RWPE1 (cell line): ENCODE data around the gene DIRAS2.

ENCODE experiments used
- CTCF ChIA-PET: fragments of 350-600 bp; sonication (Branson Sonifier 250); formaldehyde crosslinking; extraction: SDS; loops from one replicate; lab custom pipeline; 2021; lab: Yijun Ruan, JAX
- POLR2A ChIA-PET: fragments of 400-600 bp; formaldehyde crosslinking; extraction: SDS; loops from one replicate; lab custom pipeline; 2020; ENCODE audit warnings: antibody characterized with exemption; ENCODE audit not compliant: low non-redundant PET; lab: Yijun Ruan, JAX
- DNase-seq: peaks from one replicate; pipeline ENCODE4 v3.0.0; 2012; ENCODE audit warnings: low spot score
- H3K27ac ChIP-seq: fragments of 450-650 bp; 2 replicates; pipeline ENCODE4 v1.5.1; 2017
- TF ChIP-seq, protein P1 (sequence below): fragments of 450-650 bp; conservative IDR thresholded peaks from 2 replicates; pipeline ENCODE4 v1.5.1; 2017; ENCODE audit warnings: low read depth, mild to moderate bottlenecking

DIRAS2 gene

DNA sequence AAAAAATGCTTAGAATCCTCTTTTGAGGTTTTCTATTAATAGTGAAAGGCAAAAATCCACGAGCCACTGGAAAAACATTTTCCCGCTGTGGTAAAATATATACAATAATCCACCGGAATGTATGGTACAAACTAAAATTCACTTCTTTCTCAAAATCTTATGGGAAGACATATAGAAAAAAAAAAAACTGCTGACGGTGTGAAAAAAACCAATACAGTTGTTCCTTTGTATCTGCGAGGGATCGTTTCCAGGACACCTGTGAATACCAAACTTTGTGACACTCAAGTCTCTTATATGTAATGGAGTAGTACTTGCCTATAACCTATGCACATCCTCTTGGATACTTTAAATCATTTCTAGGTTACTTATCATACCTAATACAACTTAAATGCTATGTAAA is 13.3 kb downstream of the DIRAS2 start:
- no peak overlapping the region for H3K27ac ChIP-seq
- CTCF ChIA-PET, result interaction anchor here (0.5 kb wide), 1 partner anchor 32 kb away, joined by 5 read pairs; no protein-coding TSS in a partner anchor
- POLR2A ChIA-PET, result no interaction called here
- TF ChIP-seq, protein P1, sequence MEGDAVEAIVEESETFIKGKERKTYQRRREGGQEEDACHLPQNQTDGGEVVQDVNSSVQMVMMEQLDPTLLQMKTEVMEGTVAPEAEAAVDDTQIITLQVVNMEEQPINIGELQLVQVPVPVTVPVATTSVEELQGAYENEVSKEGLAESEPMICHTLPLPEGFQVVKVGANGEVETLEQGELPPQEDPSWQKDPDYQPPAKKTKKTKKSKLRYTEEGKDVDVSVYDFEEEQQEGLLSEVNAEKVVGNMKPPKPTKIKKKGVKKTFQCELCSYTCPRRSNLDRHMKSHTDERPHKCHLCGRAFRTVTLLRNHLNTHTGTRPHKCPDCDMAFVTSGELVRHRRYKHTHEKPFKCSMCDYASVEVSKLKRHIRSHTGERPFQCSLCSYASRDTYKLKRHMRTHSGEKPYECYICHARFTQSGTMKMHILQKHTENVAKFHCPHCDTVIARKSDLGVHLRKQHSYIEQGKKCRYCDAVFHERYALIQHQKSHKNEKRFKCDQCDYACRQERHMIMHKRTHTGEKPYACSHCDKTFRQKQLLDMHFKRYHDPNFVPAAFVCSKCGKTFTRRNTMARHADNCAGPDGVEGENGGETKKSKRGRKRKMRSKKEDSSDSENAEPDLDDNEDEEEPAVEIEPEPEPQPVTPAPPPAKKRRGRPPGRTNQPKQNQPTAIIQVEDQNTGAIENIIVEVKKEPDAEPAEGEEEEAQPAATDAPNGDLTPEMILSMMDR, result no peak
- no peak for DNase-seq

DNA sequence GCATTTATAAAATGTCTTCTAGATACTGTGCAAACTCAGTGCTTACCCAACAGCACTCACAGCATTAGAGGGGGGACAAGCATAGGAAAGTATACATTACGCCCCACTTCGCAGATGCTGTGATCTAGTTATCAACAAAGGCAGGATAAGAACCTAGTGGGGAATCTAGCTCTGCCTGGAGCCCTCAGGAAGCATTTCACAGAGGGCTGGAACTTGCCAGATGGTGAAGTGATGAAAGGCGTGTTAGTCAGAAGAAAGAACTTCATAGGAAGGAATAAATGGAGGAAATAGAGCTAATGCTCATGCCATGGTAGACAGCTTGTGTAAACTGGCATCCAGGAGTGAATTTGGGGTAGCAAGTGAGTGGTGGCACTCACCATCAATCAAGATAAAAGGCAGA is 25.8 kb downstream of the DIRAS2 start:
- DNase-seq, result no peak
- H3K27ac ChIP-seq, result no peak overlapping the region
- ChIA-PET POLR2A (no interaction called here), CTCF (no interaction called here)
- TF ChIP-seq, protein P1, result no peak

DNA sequence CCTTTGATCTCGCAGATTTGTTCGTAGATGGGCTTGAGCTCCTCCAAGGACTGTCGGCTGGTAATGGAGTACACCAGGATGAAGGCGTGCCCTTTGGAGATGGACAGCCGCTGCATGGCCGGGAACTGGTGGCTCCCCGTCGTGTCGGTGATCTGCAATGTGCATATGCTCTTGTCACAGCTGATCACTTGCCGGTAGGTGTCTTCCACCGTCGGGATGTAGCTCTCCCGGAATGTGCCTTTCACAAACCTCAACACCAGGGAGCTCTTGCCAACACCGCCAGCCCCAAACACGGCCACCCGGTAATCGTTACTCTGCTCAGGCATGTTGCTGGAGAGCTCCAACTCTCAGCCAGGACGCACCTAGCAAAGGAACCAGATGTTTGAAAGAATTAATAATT is 29.1 kb downstream of the DIRAS2 start:
- no peak for DNase-seq
- TF ChIP-seq, protein P1, result no peak
- ChIA-PET CTCF (no interaction called here), POLR2A (no interaction called here)
- H3K27ac ChIP-seq, result no peak overlapping the region

DNA sequence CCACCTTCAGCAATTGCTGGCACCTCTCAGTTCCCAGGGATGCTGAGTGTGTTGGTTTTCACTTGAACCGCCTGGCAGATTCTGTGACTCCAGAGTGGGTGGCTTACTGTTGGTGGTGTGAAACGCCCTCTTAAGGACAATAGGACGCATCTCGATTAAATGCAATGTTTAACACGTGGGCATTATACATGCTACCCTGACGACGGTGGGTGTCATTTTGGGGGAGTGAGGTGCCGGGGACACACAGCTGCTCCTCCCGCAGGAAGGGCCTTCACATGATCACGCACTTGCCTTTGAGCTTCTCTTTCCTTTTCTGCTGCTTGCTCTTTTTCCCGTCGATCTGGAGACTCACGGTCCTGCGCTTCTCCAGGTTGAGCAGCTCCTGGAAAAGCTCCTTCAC is 29.7 kb downstream of the DIRAS2 start:
- DNase-seq, result no peak
- ChIA-PET CTCF (no interaction called here), POLR2A (no interaction called here)
- no peak overlapping the region for H3K27ac ChIP-seq
- TF ChIP-seq, protein P1, result no peak

DNA sequence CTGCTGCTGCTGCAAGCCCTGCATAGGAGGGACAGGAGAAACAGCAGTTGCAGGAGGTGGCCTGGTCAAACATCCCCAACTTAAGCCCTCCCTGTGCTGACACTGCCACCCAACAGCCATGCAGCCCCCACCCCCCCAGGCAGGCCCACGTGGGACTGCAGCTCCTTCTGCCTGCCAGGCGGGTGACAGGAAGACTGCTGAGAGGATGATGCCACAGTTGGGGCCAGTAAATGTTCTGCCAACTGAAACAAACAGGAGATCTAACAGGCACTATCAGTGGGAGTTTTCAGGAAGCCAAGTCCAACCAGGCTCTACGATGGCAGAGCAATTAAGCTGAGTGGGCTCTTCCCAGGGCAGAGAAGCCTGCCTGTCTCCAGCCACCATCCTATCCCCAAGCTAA is 31.1 kb downstream of the DIRAS2 start:
- CTCF ChIA-PET, result interaction anchor here (0.6 kb wide), 1 partner anchor 173 kb away, joined by 3 read pairs; no protein-coding TSS in a partner anchor

DNA sequence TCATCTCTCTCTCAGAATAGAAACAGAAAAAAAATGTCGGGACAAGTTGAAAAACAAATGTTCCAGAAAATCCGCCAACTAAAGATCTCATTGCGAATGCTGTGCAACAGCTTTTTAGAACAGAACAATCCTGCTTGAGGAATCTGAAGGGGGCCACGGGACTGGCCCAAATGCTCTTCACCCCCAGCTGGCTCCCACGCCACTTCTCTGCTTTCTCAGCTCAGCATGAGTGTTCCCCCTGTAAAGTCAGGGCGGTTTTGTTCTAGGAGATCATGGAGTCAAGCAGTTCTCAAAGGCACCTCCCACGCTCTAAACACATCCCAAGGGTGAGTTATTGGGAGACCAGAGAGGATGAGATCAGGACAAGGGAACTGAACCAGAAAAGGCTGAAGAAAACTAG is 31.5 kb downstream of the DIRAS2 start:
- POLR2A ChIA-PET, result no interaction called here
- no peak overlapping the region for H3K27ac ChIP-seq
- no peak for DNase-seq
- CTCF ChIA-PET, result no interaction called here
- TF ChIP-seq, protein P1, result no peak

More for the DNA sequence above, 31.1 kb downstream of the DIRAS2 start:
- H3K27ac ChIP-seq, result no peak overlapping the region
- TF ChIP-seq, protein P1, result no peak
- DNase-seq, result no peak
- POLR2A ChIA-PET, result no interaction called here
